ENCODE results near the gene USP31. TPM values are rescaled to one million over a fixed set of nuclear protein-coding genes. Genes with fewer than 3 reads are reported as not detected.

The USP31 gene
- total and polyA plus RNA-seq, 2 donors from 2014 or later: 3.5 to 19.7 TPM

- Histone ChIP-seq H3K27ac (ENCODE audit: low read depth in 2 of 2, low read length in 2 of 2) (peak overlapping the region in 1 of 2 donors; percentile 28), H3K4me1 (ENCODE audit: control insufficient read depth in 2 of 3, insufficient read depth in 2 of 3, low read depth in 1 of 3, low read length in 3 of 3) (peaks cover 3 to 15% (median 5%) of the 10 kb centered on the region in 3 donors), H3K9ac (ENCODE audit: low read length in 3 of 3) (no peak overlapping the region), H3K27me3 (ENCODE audit: control insufficient read depth, insufficient read depth, low read length) (no peaks in the 10 kb centered on the region), H3K36me3 (ENCODE audit: control insufficient read depth in 2 of 3, insufficient read depth in 3 of 3, low read length in 3 of 3) (no peaks in the 10 kb centered on the region), H3K9me3 (ENCODE audit: control insufficient read depth in 2 of 3, insufficient read depth in 1 of 3, low read length in 3 of 3) (no peaks in the 10 kb centered on the region), H3K4me3 (ENCODE audit: low read length in 3 of 3) (no peak overlapping the region)
- intact Hi-C loops (cut with DNase I): no loop called here
- no peak for FAIRE-seq
- no peak for TF ChIP-seq CTCF (IDR thresholded peaks at IDR 0.05; ENCODE audit: borderline replicate concordance, extremely low read depth, insufficient read depth)
- no peak for DNase-seq
These were observed 17.8 kb downstream of the USP31 start for GRCh38 chr16:23131436-23131835.

GRCh38 chr16:23131036-23131435 lies 18.2 kb downstream of the USP31 start:
- no peak overlapping the region for H3K4me3 ChIP-seq (ENCODE audit: low read length in 3 of 3)
- H3K36me3 ChIP-seq (ENCODE audit: control insufficient read depth in 2 of 3, insufficient read depth in 3 of 3, low read length in 3 of 3): no peaks in the 10 kb centered on the region
- peaks cover 3 to 15% (median 6%) of the 10 kb centered on the region in 3 donors for H3K4me1 ChIP-seq (ENCODE audit: control insufficient read depth in 2 of 3, insufficient read depth in 2 of 3, low read depth in 1 of 3, low read length in 3 of 3)
- no peak for TF ChIP-seq CTCF (IDR thresholded peaks at IDR 0.05; ENCODE audit: borderline replicate concordance, extremely low read depth, insufficient read depth)
- no peak overlapping the region for H3K9ac ChIP-seq (ENCODE audit: low read length in 3 of 3)
- H3K27me3 ChIP-seq (ENCODE audit: control insufficient read depth, insufficient read depth, low read length): no peaks in the 10 kb centered on the region
- FAIRE-seq (no peak), DNase-seq (no peak)
- H3K27ac ChIP-seq (ENCODE audit: low read depth in 2 of 2, low read length in 2 of 2): no peak overlapping the region
- H3K9me3 ChIP-seq (ENCODE audit: control insufficient read depth in 2 of 3, insufficient read depth in 1 of 3, low read length in 3 of 3): no peaks in the 10 kb centered on the region
- intact Hi-C loops (cut with DNase I): no loop called here

GRCh38 chr16:23129686-23130085 lies 19.6 kb downstream of the USP31 start:
- TF ChIP-seq CTCF (IDR thresholded peaks at IDR 0.05; ENCODE audit: borderline replicate concordance, extremely low read depth, insufficient read depth): no peak
- FAIRE-seq (no peak), DNase-seq (no peak)
- intact Hi-C loops (cut with DNase I): no loop called here
- H3K36me3 ChIP-seq (ENCODE audit: control insufficient read depth in 2 of 3, insufficient read depth in 3 of 3, low read length in 3 of 3): no peaks in the 10 kb centered on the region
- H3K4me3 ChIP-seq (ENCODE audit: low read length in 3 of 3): no peak overlapping the region
- no peak overlapping the region for H3K27ac ChIP-seq (ENCODE audit: low read depth in 2 of 2, low read length in 2 of 2)
- peaks cover 8 to 29% (median 13%) of the 10 kb centered on the region in 3 donors for H3K4me1 ChIP-seq (ENCODE audit: control insufficient read depth in 2 of 3, insufficient read depth in 2 of 3, low read depth in 1 of 3, low read length in 3 of 3)
- no peaks in the 10 kb centered on the region for H3K27me3 ChIP-seq (ENCODE audit: control insufficient read depth, insufficient read depth, low read length)
- H3K9ac ChIP-seq (ENCODE audit: low read length in 3 of 3): no peak overlapping the region
- H3K9me3 ChIP-seq (ENCODE audit: control insufficient read depth in 2 of 3, insufficient read depth in 1 of 3, low read length in 3 of 3): no peaks in the 10 kb centered on the region

GRCh38 chr16:23128056-23128455 lies 21.2 kb downstream of the USP31 start:
- no peaks in the 10 kb centered on the region for H3K27me3 ChIP-seq (ENCODE audit: control insufficient read depth, insufficient read depth, low read length)
- TF ChIP-seq CTCF (IDR thresholded peaks at IDR 0.05; ENCODE audit: borderline replicate concordance, extremely low read depth, insufficient read depth): no peak
- H3K4me3 ChIP-seq (ENCODE audit: low read length in 3 of 3): no peak overlapping the region
- intact Hi-C loops (cut with DNase I): no loop called here
- peaks cover 5 to 25% (median 11%) of the 10 kb centered on the region in 3 donors for H3K4me1 ChIP-seq (ENCODE audit: control insufficient read depth in 2 of 3, insufficient read depth in 2 of 3, low read depth in 1 of 3, low read length in 3 of 3)
- DNase-seq (no peak), FAIRE-seq (no peak)
- no peaks in the 10 kb centered on the region for H3K36me3 ChIP-seq (ENCODE audit: control insufficient read depth in 2 of 3, insufficient read depth in 3 of 3, low read length in 3 of 3)
- no peaks in the 10 kb centered on the region for H3K9me3 ChIP-seq (ENCODE audit: control insufficient read depth in 2 of 3, insufficient read depth in 1 of 3, low read length in 3 of 3)
- no peak overlapping the region for H3K27ac ChIP-seq (ENCODE audit: low read depth in 2 of 2, low read length in 2 of 2)
- H3K9ac ChIP-seq (ENCODE audit: low read length in 3 of 3): no peak overlapping the region

Data from kidney (tissue), 14 donors.